ENCODE measurements around the gene PRTFDC1. TPM values are rescaled to one million over a fixed set of nuclear protein-coding genes. Genes with fewer than 3 reads are reported as not detected.
A peak's percentile ranks its signal among the peaks of the same experiment; 100 is the strongest.
"Not testable (repeated sequence)": the region's sequence is repeated elsewhere in the genome, so short reads cannot be mapped to it uniquely, and the experiment has no call there.

PRTFDC1 gene
- total RNA-seq, 1 experiment from 2014 or later: 48.6 TPM

DNA sequence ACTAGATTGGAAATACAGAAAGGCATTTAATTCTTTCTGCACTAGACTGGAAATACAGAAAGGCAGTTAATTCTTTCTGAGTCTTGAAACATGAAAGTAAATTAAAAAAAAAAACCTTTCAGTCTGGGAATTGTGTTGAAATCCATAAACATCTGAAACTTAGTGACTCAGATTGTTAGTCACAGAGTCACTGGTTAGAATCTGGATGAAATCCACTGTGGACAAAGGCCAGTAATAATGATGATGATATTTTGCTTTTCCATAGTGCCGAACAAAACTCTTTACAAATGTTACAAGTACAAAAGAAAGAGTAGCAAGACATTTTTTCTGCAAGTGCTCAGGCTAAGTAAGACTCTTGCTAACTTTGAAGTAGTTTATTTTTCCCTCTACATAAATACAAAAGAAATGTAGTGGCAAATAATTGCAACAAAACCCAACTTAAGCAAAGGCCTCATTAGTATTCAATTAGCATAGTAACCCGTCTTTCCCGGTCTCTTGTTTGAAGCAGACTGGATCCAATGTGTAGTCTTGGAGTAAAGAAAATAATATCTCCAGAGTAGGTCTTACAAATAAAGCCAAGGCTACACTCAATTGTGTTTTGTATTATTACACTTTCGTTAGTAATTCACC, 5.8 kb upstream of the PRTFDC1 start:
- DNase-seq (ENCODE audit: low read depth in 1 of 2, low spot score in 2 of 2): peak in 1 of 2 experiments; percentile 83
- no peaks in the 10 kb centered on the region for H3K36me3 ChIP-seq
- H3K9me3 ChIP-seq (replicated peaks): no peaks in the 10 kb centered on the region
- no peaks in the 10 kb centered on the region for H3K27me3 ChIP-seq (replicated peaks)
- H3K27ac ChIP-seq: peak overlapping the region; percentile 89
- H3K4me3 ChIP-seq: no peak overlapping the region
- H3K4me1 ChIP-seq (replicated peaks): peaks cover 44% of the 10 kb centered on the region

DNA sequence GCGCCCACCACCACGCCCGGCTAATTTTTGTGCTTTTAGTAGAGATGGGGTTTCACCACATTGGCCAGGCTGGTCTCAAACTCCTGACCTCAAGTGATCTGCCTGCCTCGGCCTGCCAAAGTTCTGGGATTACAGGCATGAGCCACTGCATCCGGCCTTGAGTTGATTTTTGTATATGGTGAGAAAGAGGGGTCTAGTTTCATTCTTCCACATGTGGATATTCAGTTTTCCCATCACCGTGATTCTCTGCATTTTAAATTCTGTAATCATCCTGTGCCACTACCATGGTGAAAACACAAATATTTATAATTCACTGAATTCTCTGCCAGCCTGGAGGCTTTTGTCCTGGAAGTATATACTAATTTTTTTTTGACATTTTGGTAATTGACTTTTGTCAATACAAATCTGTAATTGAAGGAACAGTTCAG, 5.2 kb upstream of the PRTFDC1 start:
- H3K4me1 ChIP-seq (replicated peaks): peaks cover 50% of the 10 kb centered on the region
- not testable (repeated sequence) for H3K9me3 ChIP-seq (replicated peaks); H3K27me3 ChIP-seq (replicated peaks); H3K36me3 ChIP-seq; H3K4me3 ChIP-seq
- H3K27ac ChIP-seq: peak overlapping the region; percentile 89
- peak in 1 of 2 experiments; percentile 79 for DNase-seq (ENCODE audit: low read depth in 1 of 2, low spot score in 2 of 2)

- Histone ChIP-seq H3K36me3 (peaks cover 7% of the 10 kb centered on the region; the same call in 1 of the 2 replicates), H3K27ac (peak overlapping the region; percentile 87), H3K4me1 (replicated peaks) (peaks cover 45% of the 10 kb centered on the region), H3K4me3 (no peak overlapping the region), H3K9me3 (replicated peaks) (no peaks in the 10 kb centered on the region), H3K27me3 (replicated peaks) (no peaks in the 10 kb centered on the region)
- no peak for DNase-seq (ENCODE audit: low read depth in 1 of 2, low spot score in 2 of 2)
Measured at GRCh38 chr10:24953675-24954074, 1.3 kb upstream of the PRTFDC1 start.

DNA sequence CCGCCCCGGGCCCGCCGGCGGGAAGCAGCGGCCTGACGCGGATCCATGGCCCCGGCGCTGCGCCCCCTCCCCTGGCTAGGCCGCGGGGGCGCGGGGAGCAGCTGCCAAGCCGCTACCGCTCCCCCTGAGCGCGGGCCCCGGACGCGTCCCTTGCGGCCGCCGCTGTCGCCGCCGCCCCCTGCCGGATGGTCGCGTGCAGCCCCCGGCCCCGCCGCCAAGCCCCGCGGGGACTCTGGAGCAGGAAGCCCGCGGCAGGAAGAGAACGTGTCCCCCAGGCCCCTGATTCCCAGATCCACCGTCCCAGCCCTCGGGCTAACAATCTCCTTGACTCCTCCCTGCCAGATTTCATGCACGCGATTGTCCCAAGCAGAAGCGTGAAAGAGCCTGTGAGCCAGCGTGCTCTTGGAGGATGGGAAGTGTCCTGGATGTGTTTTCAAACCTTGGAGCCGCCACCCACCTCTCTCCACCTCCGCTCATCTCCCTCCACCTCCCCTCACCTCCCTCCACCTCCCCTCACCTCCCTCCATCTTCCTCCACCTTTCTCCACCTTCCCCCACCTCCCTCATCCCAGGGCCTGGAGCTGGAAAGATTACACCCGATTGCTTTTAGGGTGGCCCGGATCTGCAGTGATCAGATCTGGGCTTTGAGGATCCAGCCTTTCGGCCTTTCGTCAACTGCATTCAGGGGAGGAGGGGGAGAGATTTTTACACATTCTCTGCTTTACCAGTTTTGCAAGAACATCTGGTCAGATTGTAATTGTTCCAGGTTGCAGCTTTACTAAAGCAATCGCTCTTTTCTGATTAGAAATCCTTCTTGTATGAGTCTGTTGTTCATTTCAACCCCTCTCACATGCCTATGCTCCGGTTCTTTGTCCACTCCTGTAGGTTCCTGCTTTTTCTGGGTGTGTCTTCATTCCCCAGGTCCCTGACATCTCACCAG, 570 bp upstream of the PRTFDC1 start:
- Histone ChIP-seq H3K4me1 (replicated peaks) (peaks cover 43% of the 10 kb centered on the region), H3K27me3 (replicated peaks) (no peaks in the 10 kb centered on the region), H3K27ac (peak overlapping the region; percentile 87), H3K36me3 (peaks cover 7% of the 10 kb centered on the region; the same call in 1 of the 2 replicates), H3K9me3 (replicated peaks) (no peaks in the 10 kb centered on the region), H3K4me3 (peak overlapping the region; percentile 57)
- peak; percentile 57 to 80 for DNase-seq (ENCODE audit: low read depth in 1 of 2, low spot score in 2 of 2)

- Histone ChIP-seq H3K9me3 (replicated peaks) (no peaks in the 10 kb centered on the region), H3K4me1 (replicated peaks) (peaks cover 39% of the 10 kb centered on the region), H3K27me3 (replicated peaks) (no peaks in the 10 kb centered on the region), H3K27ac (peak overlapping the region; percentile 87), H3K36me3 (peaks cover 7% of the 10 kb centered on the region; the same call in 1 of the 2 replicates), H3K4me3 (peak overlapping the region; percentile 57)
- DNase-seq (ENCODE audit: low read depth in 1 of 2, low spot score in 2 of 2): no peak
Measured at GRCh38 chr10:24951201-24952142, 934 bp downstream of the PRTFDC1 start.

DNA sequence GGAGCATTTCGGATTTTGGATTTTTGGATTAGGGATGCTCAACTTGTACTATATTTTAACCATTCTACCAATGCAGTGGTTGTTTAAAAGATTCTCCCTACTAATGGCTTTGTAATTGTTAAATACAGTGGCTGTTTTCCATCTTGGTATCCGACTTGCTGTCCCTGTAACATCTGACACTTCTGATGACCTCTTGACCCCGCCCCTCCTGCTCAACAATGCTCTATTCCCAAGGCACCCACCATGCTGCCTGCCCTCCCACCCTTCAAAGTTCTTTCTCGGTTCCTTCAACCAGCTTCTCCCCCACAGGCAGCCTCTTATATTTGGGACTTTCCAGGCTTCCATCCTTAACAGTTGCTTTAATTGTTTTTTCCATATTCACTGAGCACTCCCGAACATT, 2.0 kb downstream of the PRTFDC1 start:
- Histone ChIP-seq H3K4me1 (replicated peaks) (peaks cover 39% of the 10 kb centered on the region), H3K36me3 (peaks cover 7% of the 10 kb centered on the region; the same call in 1 of the 2 replicates), H3K4me3 (no peak overlapping the region), H3K27me3 (replicated peaks) (no peaks in the 10 kb centered on the region), H3K27ac (no peak overlapping the region), H3K9me3 (replicated peaks) (no peaks in the 10 kb centered on the region)
- DNase-seq (ENCODE audit: low read depth in 1 of 2, low spot score in 2 of 2): no peak

GRCh38 chr10:24949616-24950015, 2.8 kb downstream of the PRTFDC1 start:
- no peak for DNase-seq (ENCODE audit: low read depth in 1 of 2, low spot score in 2 of 2)

GRCh38 chr10:24947304-24948097, 4.9 kb downstream of the PRTFDC1 start:
- H3K27ac ChIP-seq: 0 out of 2 replicates have a peak overlapping the region, but pooled peaks have one; percentile 11

More at GRCh38 chr10:24949616-24950015, 2.8 kb downstream of the PRTFDC1 start:
- Histone ChIP-seq H3K4me3 (no peak overlapping the region), H3K27ac (no peak overlapping the region), H3K4me1 (replicated peaks) (peaks cover 45% of the 10 kb centered on the region), H3K36me3 (peaks cover 7% of the 10 kb centered on the region; the same call in 1 of the 2 replicates), H3K27me3 (replicated peaks) (no peaks in the 10 kb centered on the region), H3K9me3 (replicated peaks) (no peaks in the 10 kb centered on the region)

GRCh38 chr10:24944512-24945255, 7.7 kb downstream of the PRTFDC1 start:
- no peaks in the 10 kb centered on the region for H3K36me3 ChIP-seq
- H3K9me3 ChIP-seq (replicated peaks): no peaks in the 10 kb centered on the region
- DNase-seq (ENCODE audit: low read depth in 1 of 2, low spot score in 2 of 2): no peak
- H3K27me3 ChIP-seq (replicated peaks): no peaks in the 10 kb centered on the region
- H3K27ac ChIP-seq: no peak overlapping the region
- peaks cover 20% of the 10 kb centered on the region for H3K4me1 ChIP-seq (replicated peaks)
- H3K4me3 ChIP-seq: no peak overlapping the region

More at GRCh38 chr10:24947304-24948097, 4.9 kb downstream of the PRTFDC1 start:
- H3K36me3 ChIP-seq: peaks cover 7% of the 10 kb centered on the region; the same call in 1 of the 2 replicates
- no peak for DNase-seq (ENCODE audit: low read depth in 1 of 2, low spot score in 2 of 2)
- no peaks in the 10 kb centered on the region for H3K9me3 ChIP-seq (replicated peaks)
- H3K27me3 ChIP-seq (replicated peaks): no peaks in the 10 kb centered on the region
- H3K4me1 ChIP-seq (replicated peaks): peaks cover 33% of the 10 kb centered on the region
- H3K4me3 ChIP-seq: no peak overlapping the region

DNA sequence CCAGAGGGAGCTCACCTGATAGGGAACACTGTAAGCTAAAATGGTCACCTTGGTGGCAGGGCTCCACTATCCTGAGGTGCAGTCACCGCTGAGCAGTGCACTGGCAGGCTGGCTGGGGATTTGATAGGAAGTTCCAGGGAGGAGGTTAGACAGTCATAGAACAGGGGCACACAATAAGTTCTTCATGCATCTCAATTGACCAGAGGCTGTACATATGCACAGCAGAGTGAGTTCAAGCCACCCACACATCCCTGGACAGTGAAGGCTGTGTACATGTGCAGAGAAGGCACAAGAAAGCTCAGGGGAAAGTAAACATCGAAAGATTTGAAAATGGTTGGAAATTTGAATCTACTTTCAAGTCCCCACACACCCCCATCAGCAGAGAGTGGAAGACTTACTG, 13.9 kb downstream of the PRTFDC1 start:
- H3K4me1 ChIP-seq (replicated peaks): no peaks in the 10 kb centered on the region
- H3K27ac ChIP-seq: no peak overlapping the region
- H3K4me3 ChIP-seq: no peak overlapping the region
- H3K9me3 ChIP-seq (replicated peaks): no peaks in the 10 kb centered on the region
- peaks cover 5% of the 10 kb centered on the region; the same call in 1 of the 2 replicates for H3K36me3 ChIP-seq
- no peaks in the 10 kb centered on the region for H3K27me3 ChIP-seq (replicated peaks)
- DNase-seq (ENCODE audit: low read depth in 1 of 2, low spot score in 2 of 2): no peak

DNA sequence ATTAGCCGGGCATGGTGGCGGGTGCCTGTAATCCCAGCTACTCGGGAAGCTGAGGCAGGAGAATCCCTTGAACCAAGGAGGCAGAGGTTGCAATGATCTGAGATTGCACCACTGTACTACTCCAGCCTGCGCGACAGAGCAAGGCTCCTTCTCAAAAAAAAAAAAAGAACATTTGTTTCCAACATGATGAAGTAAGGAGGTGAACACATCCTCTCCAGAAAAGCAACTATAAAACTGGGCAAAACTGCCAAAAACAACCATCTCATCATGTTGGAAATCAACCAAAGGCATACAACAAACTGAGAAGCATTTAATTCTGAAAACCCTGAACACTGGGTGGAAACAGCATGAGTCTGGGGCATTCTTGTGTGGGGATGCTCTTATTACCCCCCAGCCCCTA, 14.3 kb downstream of the PRTFDC1 start:
- no peak for DNase-seq (ENCODE audit: low read depth in 1 of 2, low spot score in 2 of 2)

More for the DNA sequence above, 14.3 kb downstream of the PRTFDC1 start:
- Histone ChIP-seq H3K27ac (no peak overlapping the region), H3K36me3 (peaks cover 5% of the 10 kb centered on the region; the same call in 1 of the 2 replicates), H3K9me3 (replicated peaks) (no peaks in the 10 kb centered on the region), H3K27me3 (replicated peaks) (no peaks in the 10 kb centered on the region), H3K4me3 (no peak overlapping the region), H3K4me1 (replicated peaks) (no peaks in the 10 kb centered on the region)

Data from SJSA1 (cell line).